ENCODE data around the gene RBP3. TPM values are rescaled to one million over a fixed set of nuclear protein-coding genes. Genes with fewer than 3 reads are reported as not detected.

The RBP3 gene
- total and polyA plus RNA-seq, 2 donors (not counting 3 experiments of a cell fraction or from before 2014, with no cell fraction given): not detected

- H3K27me3 ChIP-seq (ENCODE audit: control insufficient read depth in 2 of 2, insufficient read depth in 2 of 2, low read length in 2 of 2): no peaks in the 10 kb centered on the region
- no peak overlapping the region for H3K9ac ChIP-seq (replicated peaks; ENCODE audit: extremely low read depth, insufficient read depth, low read length)
- H3K4me1 ChIP-seq (ENCODE audit: control insufficient read depth, extremely low read depth, insufficient read depth, low read length): peaks cover 16% of the 10 kb centered on the region
- H4K20me1 ChIP-seq (replicated peaks; ENCODE audit: control insufficient read depth, extremely low read depth, insufficient read depth, low read length): no peaks in the 10 kb centered on the region
- H3K27ac ChIP-seq (ENCODE audit: insufficient read depth, low read depth, low read length): no peak overlapping the region
- no TSS peak for BruUV-seq (replicated peaks)
- FAIRE-seq (no peak), DNase-seq (ENCODE audit: low read depth, low spot score) (peak; percentile 24)
- no peaks in the 10 kb centered on the region for H3K79me2 ChIP-seq (ENCODE audit: control insufficient read depth, insufficient read depth, low read length)
- POLR2A ChIA-PET: no interaction called here
- H3K36me3 ChIP-seq (ENCODE audit: control insufficient read depth in 2 of 2, extremely low read depth in 1 of 2, insufficient read depth in 2 of 2, low read length in 2 of 2): no peaks in the 10 kb centered on the region
- H2AFZ ChIP-seq (ENCODE audit: low read depth, low read length): no peak overlapping the region
- CTCF ChIA-PET: no interaction called here
- H3K9me1 ChIP-seq (replicated peaks; ENCODE audit: control insufficient read depth, extremely low read depth, insufficient read depth, low read length): no peaks in the 10 kb centered on the region
- H3K9me3 ChIP-seq (replicated peaks; ENCODE audit: control insufficient read depth, insufficient read depth, low read length): no peaks in the 10 kb centered on the region
- no peak overlapping the region for H3K4me2 ChIP-seq (ENCODE audit: insufficient read depth, low read length)
- intact Hi-C loops (cut with micrococcal nuclease): no loop called here
- TF ChIP-seq FOS (IDR thresholded peaks at IDR 0.05; ENCODE audit: borderline replicate concordance, insufficient read depth, low read length) (peak; percentile 32), EZH2 (IDR thresholded peaks at IDR 0.05; ENCODE audit: borderline replicate concordance, low read depth, low read length, severe bottlenecking) (no peak), POLR2AphosphoS5 (IDR thresholded peaks at IDR 0.05; ENCODE audit: insufficient read depth, low read depth, low read length) (no peak)
- dilution Hi-C loops (cut with MboI; ENCODE audit: extremely low pct_ligation_motif_present, low sequenced_read_pairs): no loop called here
- H3K4me3 ChIP-seq (replicated peaks in 1 of 3; ENCODE audit: insufficient read depth in 1 of 3, low read depth in 1 of 3, low read length in 3 of 3): no peak overlapping the region
Measured at GRCh38 chr10:47406870-47407691, 58.9 kb downstream of the RBP3 start.

Other genes with a start within 250 kb of the RBP3 start
- not detected in 2 replicates for gene GDF10, start 48.2 kb upstream of the RBP3 start, total RNA-seq
- gene GDF10, start 48.2 kb upstream of the RBP3 start, polyA plus RNA-seq: not detected in 2 replicates
- not detected in 2 replicates for gene GDF2, start 25.9 kb upstream of the RBP3 start, total RNA-seq
- not detected in 2 replicates for gene GDF2, start 25.9 kb upstream of the RBP3 start, polyA plus RNA-seq
- gene ZNF488, start 35.9 kb downstream of the RBP3 start, total RNA-seq: 0.28 and 0.38 TPM in 2 replicates
- 0.14 and 0.21 TPM in 2 replicates for gene ZNF488, start 35.9 kb downstream of the RBP3 start, polyA plus RNA-seq
- not detected in 2 replicates for gene ANXA8, start 135.8 kb downstream of the RBP3 start, total RNA-seq
- not detected in 2 replicates for gene ANXA8, start 135.8 kb downstream of the RBP3 start, polyA plus RNA-seq
- gene FAM25G, start 143.3 kb downstream of the RBP3 start, total RNA-seq: not detected in 2 replicates
- gene FAM25G, start 143.3 kb downstream of the RBP3 start, polyA plus RNA-seq: not detected in 2 replicates
- 8.9 and 14.4 TPM in 2 replicates for gene AGAP9, start 175.3 kb downstream of the RBP3 start, total RNA-seq
- 9.6 and 9.9 TPM in 2 replicates for gene AGAP9, start 175.3 kb downstream of the RBP3 start, polyA plus RNA-seq

Measured in endothelial cell of umbilical vein (primary cell).